Thymus (tissue), 11 donors: ENCODE results near the gene CD300LF. TPM values are rescaled to one million over a fixed set of nuclear protein-coding genes. Genes with fewer than 3 reads are reported as not detected.
A peak's percentile ranks its signal among the peaks of the same experiment; 100 is the strongest.

Experiments used
- DNase-seq, 9 donors: peaks; one replicate each; pipeline ENCODE4 v3.0.0-alpha.2; 2013; ENCODE audit warnings: low spot score in 9 of 9, low read depth in 6 of 9, missing footprints in 1 of 9
- H3K27ac ChIP-seq, 2 donors: one replicate each; pipeline ENCODE4 v1.5.1; 2013; ENCODE audit warnings: control low read depth in 1 of 2, low read depth in 1 of 2, low read length in 1 of 2, mild to moderate bottlenecking in 1 of 2, moderate library complexity in 1 of 2
- H3K27me3 ChIP-seq, 2 donors: one replicate each; pipeline ENCODE4 v1.5.1; 2013; ENCODE audit warnings: low read length in 1 of 2; ENCODE audit not compliant: control insufficient read depth in 2 of 2, insufficient read depth in 1 of 2
- H3K36me3 ChIP-seq, 2 donors: one replicate each; pipeline ENCODE4 v1.5.1; 2013; ENCODE audit warnings: low read length in 1 of 2, mild to moderate bottlenecking in 1 of 2, moderate library complexity in 1 of 2; ENCODE audit not compliant: control insufficient read depth in 2 of 2, insufficient read depth in 2 of 2
- H3K4me1 ChIP-seq, 2 donors: one replicate each; pipeline ENCODE4 v1.5.1; 2013; ENCODE audit warnings: low read length in 2 of 2; ENCODE audit not compliant: control insufficient read depth in 2 of 2, insufficient read depth in 2 of 2
- H3K4me3 ChIP-seq, 2 donors: one replicate each; pipeline ENCODE4 v1.5.1; 2013; ENCODE audit warnings: low read length in 2 of 2, control low read depth in 1 of 2, mild to moderate bottlenecking in 1 of 2
- H3K9me3 ChIP-seq, 2 donors: one replicate each; pipeline ENCODE4 v1.5.1; 2013; ENCODE audit warnings: low read length in 1 of 2, mild to moderate bottlenecking in 1 of 2; ENCODE audit not compliant: control insufficient read depth in 2 of 2, insufficient read depth in 1 of 2
- WGBS: extraction: QIAGEN DNeasy Blood & Tissue Kit; methylation state at CpG from one replicate; pipeline ENCODE4 v1.1.7; 2013; 5-methylcytosine and 5-hydroxymethylcytosine counted together
- polyA plus RNA-seq: library from polyadenylated mRNA; stranded (reverse); fragments of 200-250 nt; gene quantifications from one replicate; pipeline ENCODE4 v1.2.3, GENCODE V29; 2013
- total RNA-seq: library from RNA; stranded (reverse); fragments of 120-200 nt; gene quantifications from one replicate; pipeline ENCODE4 v1.2.4, GENCODE V29; 2013
- donor health status: healthy.

CD300LF gene
- total and polyA plus RNA-seq, 2 donors, result 3.4 to 6.0 TPM

GRCh38 chr17:74757502-74757901 lies 44.8 kb upstream of the CD300LF start:
- Histone ChIP-seq H3K27me3 (no peaks in the 10 kb centered on the region), H3K4me1 (peaks cover 44 to 63% of the 10 kb centered on the region in 2 donors), H3K27ac (peak overlapping the region in 1 of 2 donors; percentile 20), H3K36me3 (peaks cover 13 to 31% of the 10 kb centered on the region in 2 donors), H3K4me3 (no peak overlapping the region), H3K9me3 (no peaks in the 10 kb centered on the region)
- 63% methylated on average over 3 of the region's 3 CpGs for WGBS
- DNase-seq, result no peak

GRCh38 chr17:74756891-74757290 lies 44.2 kb upstream of the CD300LF start:
- no peaks in the 10 kb centered on the region for H3K27me3 ChIP-seq
- no peak for DNase-seq
- peaks cover 44 to 69% of the 10 kb centered on the region in 2 donors for H3K4me1 ChIP-seq
- no peaks in the 10 kb centered on the region for H3K9me3 ChIP-seq
- no peak overlapping the region for H3K4me3 ChIP-seq
- 78% methylated on average over 3 of the region's 3 CpGs for WGBS
- peaks cover 11 to 32% of the 10 kb centered on the region in 2 donors for H3K36me3 ChIP-seq
- H3K27ac ChIP-seq, result no peak overlapping the region

GRCh38 chr17:74755533-74755932 lies 42.8 kb upstream of the CD300LF start:
- no peaks in the 10 kb centered on the region for H3K27me3 ChIP-seq

GRCh38 chr17:74754832-74755231 lies 42.1 kb upstream of the CD300LF start:
- H3K9me3 ChIP-seq, result peaks cover 0 to 6% of the 10 kb centered on the region in 2 donors
- no peak for DNase-seq
- no peak overlapping the region for H3K27ac ChIP-seq
- peaks cover 55 to 76% of the 10 kb centered on the region in 2 donors for H3K4me1 ChIP-seq
- H3K4me3 ChIP-seq, result no peak overlapping the region
- H3K27me3 ChIP-seq, result no peaks in the 10 kb centered on the region
- peaks cover 11 to 23% of the 10 kb centered on the region in 2 donors for H3K36me3 ChIP-seq
- WGBS, result 95% methylated on average over 3 of the region's 3 CpGs

More at GRCh38 chr17:74755533-74755932, 42.8 kb upstream of the CD300LF start:
- 97% methylated on average over 8 of the region's 8 CpGs for WGBS
- H3K36me3 ChIP-seq, result peaks cover 11 to 23% of the 10 kb centered on the region in 2 donors
- DNase-seq, result no peak
- peaks cover 0 to 6% of the 10 kb centered on the region in 2 donors for H3K9me3 ChIP-seq
- H3K27ac ChIP-seq, result no peak overlapping the region
- no peak overlapping the region for H3K4me3 ChIP-seq
- peaks cover 56 to 76% of the 10 kb centered on the region in 2 donors for H3K4me1 ChIP-seq

GRCh38 chr17:74752822-74753401 lies 40.2 kb upstream of the CD300LF start:
- Histone ChIP-seq H3K4me3 (no peak overlapping the region), H3K4me1 (peaks cover 37 to 58% of the 10 kb centered on the region in 2 donors), H3K36me3 (peaks cover 11 to 23% of the 10 kb centered on the region in 2 donors), H3K9me3 (peaks cover 0 to 6% of the 10 kb centered on the region in 2 donors), H3K27me3 (peaks cover 0 to 4% of the 10 kb centered on the region in 2 donors), H3K27ac (no peak overlapping the region)
- WGBS, result 97% methylated on average over 7 of the region's 7 CpGs
- no peak for DNase-seq

GRCh38 chr17:74752415-74752814 lies 39.7 kb upstream of the CD300LF start:
- H3K9me3 ChIP-seq, result peaks cover 0 to 6% of the 10 kb centered on the region in 2 donors
- H3K36me3 ChIP-seq, result peaks cover 8 to 23% of the 10 kb centered on the region in 2 donors
- no peak overlapping the region for H3K27ac ChIP-seq
- DNase-seq, result no peak
- 97% methylated on average over 9 of the region's 9 CpGs for WGBS
- no peak overlapping the region for H3K4me3 ChIP-seq
- H3K4me1 ChIP-seq, result peaks cover 37 to 58% of the 10 kb centered on the region in 2 donors
- peaks cover 0 to 4% of the 10 kb centered on the region in 2 donors for H3K27me3 ChIP-seq

- Histone ChIP-seq H3K4me1 (peaks cover 33 to 57% of the 10 kb centered on the region in 2 donors), H3K36me3 (peaks cover 6 to 15% of the 10 kb centered on the region in 2 donors), H3K9me3 (peaks cover 0 to 6% of the 10 kb centered on the region in 2 donors), H3K27ac (peak overlapping the region; percentile 6 to 69), H3K4me3 (peak overlapping the region; percentile 87 to 94), H3K27me3 (peaks cover 0 to 4% of the 10 kb centered on the region in 2 donors)
- peak in 1 of 9 donors; percentile 45 for DNase-seq
- WGBS, result 14% methylated on average over 13 of the region's 13 CpGs
Measured at GRCh38 chr17:74750327-74751069, 37.8 kb upstream of the CD300LF start.

- Histone ChIP-seq H3K4me1 (peaks cover 33 to 56% of the 10 kb centered on the region in 2 donors), H3K27me3 (peaks cover 0 to 4% of the 10 kb centered on the region in 2 donors), H3K36me3 (peaks cover 4 to 19% of the 10 kb centered on the region in 2 donors), H3K4me3 (peak overlapping the region; percentile 87 to 94), H3K27ac (no peak overlapping the region), H3K9me3 (peaks cover 0 to 6% of the 10 kb centered on the region in 2 donors)
- WGBS, result 12% methylated on average over 6 of the region's 6 CpGs
- DNase-seq, result no peak
Measured at GRCh38 chr17:74750039-74750326, 37.3 kb upstream of the CD300LF start.
